Fibroblast of lung (primary cell): ENCODE results near the gene SPATA17. TPM values are rescaled to one million over a fixed set of nuclear protein-coding genes. Genes with fewer than 3 reads are reported as not detected.

Experiments used
- DNase-seq, 2 donors: peaks; one replicate each; pipeline versions ENCODE4 v3.0.0 to v3.0.0-alpha.2; 2010; ENCODE audit warnings: low read depth in 2 of 2
- H2AFZ ChIP-seq: 2 replicates; pipeline ENCODE4 v1.5.1; 2012; ENCODE audit warnings: low read length, control low read depth, inconsistent platforms
- H3K27ac ChIP-seq: 2 replicates; pipeline ENCODE4 v1.5.1; 2011; ENCODE audit warnings: low read length, control low read depth; ENCODE audit not compliant: insufficient read depth
- H3K27me3 ChIP-seq: 2 replicates; pipeline ENCODE4 v1.5.1; 2011; ENCODE audit warnings: mild to moderate bottlenecking, low read length; ENCODE audit not compliant: control insufficient read depth, insufficient read depth
- H3K36me3 ChIP-seq: 2 replicates; pipeline ENCODE4 v1.5.1; 2011; ENCODE audit warnings: low read length; ENCODE audit not compliant: control insufficient read depth, insufficient read depth
- H3K4me1 ChIP-seq: 2 replicates; pipeline ENCODE4 v1.5.1; 2011; ENCODE audit warnings: low read length; ENCODE audit not compliant: control insufficient read depth, insufficient read depth; ENCODE audit errors: extremely low read depth
- H3K4me2 ChIP-seq: 2 replicates; pipeline ENCODE4 v1.5.1; 2011; ENCODE audit warnings: low read length, control low read depth; ENCODE audit not compliant: insufficient read depth; ENCODE audit errors: extremely low read depth
- H3K4me3 ChIP-seq, 4 experiments: fragments of 200-600 bp in 1 of 4; sonication (generic) in 1 of 4; replicated peaks in 1 of 4; 2 replicates each; pipeline ENCODE4 v1.5.1; 2011 to 2016; ENCODE audit warnings: low read length in 4 of 4, low read depth in 3 of 4, mild to moderate bottlenecking in 3 of 4, control low read depth in 2 of 4, inconsistent platforms in 1 of 4, mixed read lengths in 1 of 4; ENCODE audit not compliant: insufficient read depth in 1 of 4; ENCODE audit errors: control extremely low read depth in 1 of 4
- H3K79me2 ChIP-seq: 2 replicates; pipeline ENCODE4 v1.5.1; 2012; ENCODE audit warnings: mild to moderate bottlenecking, low read length, inconsistent platforms; ENCODE audit not compliant: control insufficient read depth, insufficient read depth
- H3K9ac ChIP-seq: 2 replicates; pipeline ENCODE4 v1.5.1; 2011; ENCODE audit warnings: mild to moderate bottlenecking, low read length, control low read depth; ENCODE audit not compliant: insufficient read depth
- H3K9me3 ChIP-seq: 2 replicates; pipeline ENCODE4 v1.5.1; 2012; ENCODE audit warnings: low read depth, low read length; ENCODE audit not compliant: control insufficient read depth, insufficient read depth
- H4K20me1 ChIP-seq: 2 replicates; pipeline ENCODE4 v1.5.1; 2011; ENCODE audit warnings: low read length; ENCODE audit not compliant: control insufficient read depth, insufficient read depth; ENCODE audit errors: extremely low read depth
- EZH2 ChIP-seq: IDR thresholded peaks from 2 replicates; pipeline ENCODE4 v1.5.1; 2012; ENCODE audit warnings: low read length, control low read depth, mild to moderate bottlenecking; ENCODE audit errors: missing control alignments
- polyA plus RNA-seq, 2 donors: library from polyadenylated mRNA; depleted of rRNA in 1 of 2; stranded (reverse) in 1 of 2; unstranded in 1 of 2; fragments of >200 nt; gene quantifications; 2 replicates each; pipeline ENCODE4 v1.2.1, GENCODE V29; 2011 to 2012; ENCODE audit warnings: missing spikeins in 1 of 2
- total RNA-seq: library from RNA; depleted of rRNA; stranded (reverse); fragments of >200 nt; gene quantifications from 2 replicates; pipeline ENCODE4 v1.2.1, GENCODE V29; 2014
- TF ChIP-seq, protein P1 (sequence below), 2 donors: IDR thresholded peaks in 1 of 2; conservative IDR thresholded peaks in 1 of 2; 1 replicate in 1 of 2; 2 replicates in 1 of 2; pipeline ENCODE4 v1.5.1; 2011 to 2012; ENCODE audit warnings: low read length in 2 of 2, control low read depth in 1 of 2, inconsistent platforms in 1 of 2, low read depth in 1 of 2, mild to moderate bottlenecking in 1 of 2

SPATA17 gene
- total and polyA plus RNA-seq, 2 donors (not counting 1 experiment from before 2014, with no cell fraction given): 0.18 to 0.50 TPM

DNA sequence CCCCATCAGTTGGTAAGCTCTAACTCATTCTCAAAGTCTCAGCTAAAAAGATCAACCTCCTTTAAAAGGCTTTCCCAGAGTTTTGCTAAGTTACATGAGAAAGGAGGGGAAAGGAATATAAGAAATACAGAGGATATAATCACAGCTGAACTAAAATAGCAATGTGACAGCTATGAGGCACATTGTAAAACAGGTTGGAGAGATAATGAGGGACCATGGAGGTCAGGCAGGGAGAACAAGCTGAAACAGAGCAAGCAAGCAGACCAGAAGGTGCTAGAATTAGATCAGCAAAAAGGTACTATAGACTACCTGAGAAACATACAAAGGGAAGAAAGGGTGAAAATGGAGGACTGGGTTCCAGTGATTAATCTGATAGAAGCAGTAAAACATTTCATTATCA is 28.8 kb upstream of the SPATA17 start:
- H3K36me3 ChIP-seq: no peaks in the 10 kb centered on the region
- no peak overlapping the region for H3K9ac ChIP-seq
- H3K4me2 ChIP-seq: no peak overlapping the region
- no peaks in the 10 kb centered on the region for H3K27me3 ChIP-seq
- no peak for DNase-seq
- no peaks in the 10 kb centered on the region for H3K4me1 ChIP-seq
- no peak overlapping the region for H3K4me3 ChIP-seq
- H3K9me3 ChIP-seq: no peaks in the 10 kb centered on the region
- no peaks in the 10 kb centered on the region for H3K79me2 ChIP-seq
- H4K20me1 ChIP-seq: no peaks in the 10 kb centered on the region
- H3K27ac ChIP-seq: no peak overlapping the region
- no peak for TF ChIP-seq EZH2
- TF ChIP-seq, protein P1, sequence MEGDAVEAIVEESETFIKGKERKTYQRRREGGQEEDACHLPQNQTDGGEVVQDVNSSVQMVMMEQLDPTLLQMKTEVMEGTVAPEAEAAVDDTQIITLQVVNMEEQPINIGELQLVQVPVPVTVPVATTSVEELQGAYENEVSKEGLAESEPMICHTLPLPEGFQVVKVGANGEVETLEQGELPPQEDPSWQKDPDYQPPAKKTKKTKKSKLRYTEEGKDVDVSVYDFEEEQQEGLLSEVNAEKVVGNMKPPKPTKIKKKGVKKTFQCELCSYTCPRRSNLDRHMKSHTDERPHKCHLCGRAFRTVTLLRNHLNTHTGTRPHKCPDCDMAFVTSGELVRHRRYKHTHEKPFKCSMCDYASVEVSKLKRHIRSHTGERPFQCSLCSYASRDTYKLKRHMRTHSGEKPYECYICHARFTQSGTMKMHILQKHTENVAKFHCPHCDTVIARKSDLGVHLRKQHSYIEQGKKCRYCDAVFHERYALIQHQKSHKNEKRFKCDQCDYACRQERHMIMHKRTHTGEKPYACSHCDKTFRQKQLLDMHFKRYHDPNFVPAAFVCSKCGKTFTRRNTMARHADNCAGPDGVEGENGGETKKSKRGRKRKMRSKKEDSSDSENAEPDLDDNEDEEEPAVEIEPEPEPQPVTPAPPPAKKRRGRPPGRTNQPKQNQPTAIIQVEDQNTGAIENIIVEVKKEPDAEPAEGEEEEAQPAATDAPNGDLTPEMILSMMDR (conservative IDR thresholded peaks at IDR 0.05 in 1 of 2, IDR thresholded peaks at IDR 0.05 in 1 of 2; ENCODE audit: low read depth in 1 of 2, low read length in 2 of 2): no peak
- no peak overlapping the region for H2AFZ ChIP-seq

DNA sequence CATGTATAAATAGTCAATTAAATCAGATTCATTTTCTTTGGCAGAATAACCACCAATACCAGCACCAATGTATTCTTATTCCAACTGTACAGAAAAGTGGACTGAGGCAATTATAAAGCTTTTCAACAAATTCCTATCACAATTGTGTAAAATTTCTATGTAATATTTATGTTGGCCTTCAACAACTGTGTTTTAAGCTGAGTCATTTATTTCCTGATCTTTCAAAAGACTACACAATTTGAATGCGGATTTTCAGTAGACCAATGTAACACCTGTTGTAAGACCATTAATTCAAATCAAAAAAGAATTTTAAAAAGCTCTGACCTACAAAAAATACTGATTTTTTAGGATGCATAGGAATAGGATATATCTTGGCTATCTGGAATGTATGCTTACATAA is 25.8 kb upstream of the SPATA17 start:
- Histone ChIP-seq H3K4me3 (no peak overlapping the region), H3K4me1 (no peaks in the 10 kb centered on the region), H3K9me3 (no peaks in the 10 kb centered on the region), H3K27me3 (no peaks in the 10 kb centered on the region), H3K36me3 (no peaks in the 10 kb centered on the region), H3K4me2 (no peak overlapping the region), H3K27ac (no peak overlapping the region), H3K9ac (no peak overlapping the region), H4K20me1 (no peaks in the 10 kb centered on the region), H2AFZ (no peak overlapping the region), H3K79me2 (no peaks in the 10 kb centered on the region)
- DNase-seq: no peak
- TF ChIP-seq, protein P1 (conservative IDR thresholded peaks at IDR 0.05 in 1 of 2, IDR thresholded peaks at IDR 0.05 in 1 of 2; ENCODE audit: low read depth in 1 of 2, low read length in 2 of 2): no peak
- no peak for TF ChIP-seq EZH2

DNA sequence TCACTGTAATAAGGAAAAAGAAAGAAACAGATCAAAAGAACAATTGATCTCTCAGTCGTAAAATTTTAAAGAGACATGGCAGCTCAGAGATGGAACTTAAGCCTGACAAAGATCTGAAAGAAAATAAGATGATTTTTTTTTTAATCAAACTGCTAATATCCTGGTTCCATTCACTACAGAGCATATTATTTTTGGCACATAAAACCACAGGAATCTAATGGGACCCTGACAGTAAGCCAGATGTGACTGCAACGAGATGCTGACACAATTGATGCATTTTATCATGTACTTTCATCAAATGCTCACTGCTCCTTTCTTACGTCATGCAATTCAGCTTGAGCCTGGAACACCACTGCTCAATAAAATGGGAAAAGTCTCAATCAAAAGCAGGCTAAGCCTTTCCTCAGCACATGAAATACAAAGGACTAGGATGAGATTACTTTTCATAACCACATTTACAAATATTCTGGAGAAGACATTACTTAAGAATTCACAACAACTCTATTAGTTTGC is 16.9 kb upstream of the SPATA17 start:
- H3K9me3 ChIP-seq: no peaks in the 10 kb centered on the region
- H3K27me3 ChIP-seq: no peaks in the 10 kb centered on the region
- H3K4me1 ChIP-seq: no peaks in the 10 kb centered on the region
- DNase-seq: no peak
- no peaks in the 10 kb centered on the region for H3K36me3 ChIP-seq
- no peaks in the 10 kb centered on the region for H3K79me2 ChIP-seq
- TF ChIP-seq, protein P1 (conservative IDR thresholded peaks at IDR 0.05 in 1 of 2, IDR thresholded peaks at IDR 0.05 in 1 of 2; ENCODE audit: low read depth in 1 of 2, low read length in 2 of 2): no peak
- no peak for TF ChIP-seq EZH2
- no peaks in the 10 kb centered on the region for H4K20me1 ChIP-seq
- no peak overlapping the region for H3K27ac ChIP-seq
- H2AFZ ChIP-seq: no peak overlapping the region
- no peak overlapping the region for H3K9ac ChIP-seq
- no peak overlapping the region for H3K4me2 ChIP-seq
- no peak overlapping the region for H3K4me3 ChIP-seq
